Measurements from ENCODE around the gene ZCWPW1. TPM values are rescaled to one million over a fixed set of nuclear protein-coding genes. Genes with fewer than 3 reads are reported as not detected.

Gene ZCWPW1
- total and polyA plus RNA-seq, 2 of the 8 experiments (the other 6 are each of a cell fraction or from before 2014, with no cell fraction given), result 0.51 to 1.4 TPM

GRCh38 chr7:100464210-100464660, 35.7 kb upstream of the ZCWPW1 start, which contains the start of gene SPACDR:
Gene SPACDR (minus strand): TSS chr7:100464260. CDS start chr7:100464025, 235 bp downstream.
- Histone ChIP-seq H3K4ac (replicated peaks; ENCODE audit: insufficient read length, low read depth, low read length) (no peak within 1 kb of the TSS), H3K23ac (ENCODE audit: insufficient read length) (no peak within 1 kb of the TSS), H3K79me1 (ENCODE audit: low read depth, low read length) (no peaks in the 10 kb centered on the region), H3K27ac (ENCODE audit: low read depth, low read length) (no peak within 1 kb of the TSS), H3K18ac (ENCODE audit: extremely low read depth, low read length) (no peak within 1 kb of the TSS), H2AK5ac (ENCODE audit: low read depth, low read length) (no peak within 1 kb of the TSS), H2BK5ac (ENCODE audit: low read depth, low read length) (no peak within 1 kb of the TSS), H2AFZ (ENCODE audit: low read length) (no peak within 1 kb of the TSS), H3K4me2 (ENCODE audit: insufficient read depth in 1 of 2, low read depth in 2 of 2, low read length in 2 of 2) (no peak within 1 kb of the TSS), H4K91ac (replicated peaks; ENCODE audit: insufficient read length, low read length) (no peak within 1 kb of the TSS), H2BK20ac (ENCODE audit: low read length) (0 out of 2 replicates have a peak within 1 kb of the TSS, but pooled peaks have one; percentile 34), H4K5ac (ENCODE audit: insufficient read length, low read depth, low read length) (no peak within 1 kb of the TSS), H4K8ac (ENCODE audit: extremely low read depth, insufficient read depth, low read length) (no peak within 1 kb of the TSS), H3K9me3 (ENCODE audit: insufficient read depth in 2 of 2, low read depth in 1 of 2, low read length in 1 of 2) (no peaks in the 10 kb centered on the region), H2BK120ac (replicated peaks; ENCODE audit: low read depth, low read length) (no peak within 1 kb of the TSS), H3K14ac (ENCODE audit: insufficient read length) (no peak within 1 kb of the TSS), H2BK12ac (ENCODE audit: low read depth, low read length) (0 out of 2 replicates have a peak within 1 kb of the TSS, but pooled peaks have one; percentile 9), H3K23me2 (ENCODE audit: low read depth, low read length) (no peaks in the 10 kb centered on the region), H2BK15ac (ENCODE audit: low read length) (no peak within 1 kb of the TSS), H3K9ac (replicated peaks in 1 of 4; ENCODE audit: extremely low read depth in 1 of 4, low read depth in 3 of 4, low read length in 3 of 4) (no peak within 1 kb of the TSS), H4K20me1 (replicated peaks in 1 of 2; ENCODE audit: control insufficient read depth in 1 of 2, insufficient read depth in 2 of 2, low read length in 2 of 2) (no peaks in the 10 kb centered on the region), H3K4me1 (replicated peaks in 1 of 4; ENCODE audit: control insufficient read depth in 3 of 4, insufficient read depth in 4 of 4, low read length in 3 of 4) (no peaks in the 10 kb centered on the region; a peak in 1 of 7 replicates), H3K36me3 (ENCODE audit: control insufficient read depth in 2 of 4, insufficient read depth in 4 of 4, low read length in 3 of 4) (no peaks in the 10 kb centered on the region), H3K56ac (replicated peaks; ENCODE audit: insufficient read length, low read depth, low read length) (no peak within 1 kb of the TSS), H3K27me3 (replicated peaks in 1 of 4; ENCODE audit: control insufficient read depth in 3 of 4, extremely low read depth in 1 of 4, insufficient read depth in 3 of 4, low read length in 3 of 4) (no peaks in the 10 kb centered on the region), H3K4me3 (ENCODE audit: extremely low read depth in 1 of 4, insufficient read depth in 2 of 4, low read depth in 3 of 4, low read length in 4 of 4) (no peak within 1 kb of the TSS), H3K79me2 (ENCODE audit: control insufficient read depth in 1 of 2, insufficient read depth in 2 of 2, low read length in 2 of 2) (no peaks in the 10 kb centered on the region)
- FAIRE-seq (no peak), DNase-seq (ENCODE audit: low read depth in 1 of 2, low spot score in 2 of 2) (no peak)
- ChIA-PET POLR2A (ENCODE audit: partially characterized antibody) (interaction anchor here (1.0 to 4.7 kb wide), 2 partner anchors 11 to 35 kb away, joined by 3 to 25 read pairs; partner anchors contain the start of genes MEPCE and ZCWPW1), CTCF (ENCODE audit: partially characterized antibody) (interaction anchor here (0.9 to 12.4 kb wide), 7 partner anchors 11 to 99 kb away, joined by 4 to 152 read pairs (median 21); partner anchors contain the start of genes NYAP1 and TSC22D4)
- WGBS, 2 experiments (ENCODE audit: extremely low coverage in 1 of 2, insufficient coverage in 1 of 2, insufficient read length in 1 of 2, insufficient replicate concordance in 2 of 2, low coverage in 1 of 2, low lambda C conversion rate in 2 of 2, missing lambda C conversion rate in 1 of 2), result 87% methylated on average over 6 of the region's 7 CpGs; no CpG with 5 or more reads in 1 of the 2 experiments
- no peak for TF ChIP-seq JUN (IDR thresholded peaks at IDR 0.05; ENCODE audit: low read depth, low read length)
- no peak for TF ChIP-seq EZH2 (IDR thresholded peaks at IDR 0.05; ENCODE audit: low read depth, low read length, severe bottlenecking)
- TF ChIP-seq JUND (IDR thresholded peaks at IDR 0.05; ENCODE audit: low read length), result no peak
- no peak for TF ChIP-seq CTBP2 (IDR thresholded peaks at IDR 0.05; ENCODE audit: borderline replicate concordance, insufficient read depth, insufficient read length, low read length)
- TF ChIP-seq CEBPB (IDR thresholded peaks at IDR 0.05; ENCODE audit: low read depth, low read length), result no peak
- no peak for TF ChIP-seq TAF1 (IDR thresholded peaks at IDR 0.05; ENCODE audit: low read depth, low read length)
- no peak for TF ChIP-seq CHD2 (IDR thresholded peaks at IDR 0.05; ENCODE audit: low read length)
- TF ChIP-seq TAF7 (optimal IDR thresholded peaks at IDR 0.05; ENCODE audit: borderline replicate concordance, low read depth, low read length), result no peak
- no peak for TF ChIP-seq SAP30 (IDR thresholded peaks at IDR 0.05; ENCODE audit: insufficient read depth, insufficient replicate concordance, low read length)
- no peak for TF ChIP-seq CTCF (IDR thresholded peaks at IDR 0.05; ENCODE audit: control extremely low read depth in 1 of 3, insufficient read depth in 1 of 3, low read depth in 1 of 3, low read length in 3 of 3)
- no peak for TF ChIP-seq CREB1 (IDR thresholded peaks at IDR 0.05)
